Measurements from ENCODE around the gene C19orf81.

Gene C19orf81

GRCh38 chr19:50659318-50660087, 10.3 kb downstream of the C19orf81 start:
- DNase-seq = no peak

- no peak for DNase-seq
These were observed 10.8 kb downstream of the C19orf81 start for GRCh38 chr19:50660088-50660366.

GRCh38 chr19:50661023-50661422, 11.8 kb downstream of the C19orf81 start:
- no peak for DNase-seq

GRCh38 chr19:50661766-50662650, 12.8 kb downstream of the C19orf81 start:
- no peak for DNase-seq

GRCh38 chr19:50662651-50663481, 13.6 kb downstream of the C19orf81 start:
- no peak for DNase-seq

- DNase-seq = no peak
These were observed 14.2 kb downstream of the C19orf81 start for GRCh38 chr19:50663482-50663790.

GRCh38 chr19:50664204-50664603, 15.0 kb downstream of the C19orf81 start:
- no peak for DNase-seq

GRCh38 chr19:50666346-50667176, 17.3 kb downstream of the C19orf81 start:
- DNase-seq = no peak

GRCh38 chr19:50667177-50667758, 18.0 kb downstream of the C19orf81 start:
- DNase-seq = no peak

GRCh38 chr19:50667759-50668231, 18.6 kb downstream of the C19orf81 start:
- DNase-seq = no peak

- DNase-seq = no peak
These were observed 19.2 kb downstream of the C19orf81 start for GRCh38 chr19:50668416-50668815.

- DNase-seq = no peak
These were observed 19.6 kb downstream of the C19orf81 start for GRCh38 chr19:50668879-50669278.

GRCh38 chr19:50669302-50670101, 20.3 kb downstream of the C19orf81 start:
- DNase-seq = peak; percentile 70

GRCh38 chr19:50670102-50670380, 20.8 kb downstream of the C19orf81 start:
- DNase-seq = no peak

GRCh38 chr19:50673118-50673517, 23.9 kb downstream of the C19orf81 start:
- no peak for DNase-seq

GRCh38 chr19:50676625-50677197, 27.5 kb downstream of the C19orf81 start:
- no peak for DNase-seq

- DNase-seq = no peak
These were observed 28.4 kb downstream of the C19orf81 start for GRCh38 chr19:50677636-50678035.

GRCh38 chr19:50678323-50678722, 29.1 kb downstream of the C19orf81 start:
- no peak for DNase-seq

GRCh38 chr19:50679177-50680125, 30.2 kb downstream of the C19orf81 start:
- DNase-seq = peak; percentile 95
